Measurements from ENCODE around the gene TGM6.

TGM6 gene

GRCh38 chr20:2348336-2348735, 32.4 kb upstream of the TGM6 start:
- no peak for TF ChIP-seq CTCF (IDR thresholded peaks at IDR 0.05; ENCODE audit: low read depth, low read length)
- no peak for DNase-seq (ENCODE audit: extremely low read depth, low read depth)

GRCh38 chr20:2349801-2350200, 30.9 kb upstream of the TGM6 start:
- TF ChIP-seq CTCF (IDR thresholded peaks at IDR 0.05; ENCODE audit: low read depth, low read length), result no peak
- DNase-seq (ENCODE audit: extremely low read depth, low read depth), result no peak

- no peak for TF ChIP-seq CTCF (IDR thresholded peaks at IDR 0.05; ENCODE audit: low read depth, low read length)
- DNase-seq (ENCODE audit: extremely low read depth, low read depth), result no peak
These were observed 30.1 kb upstream of the TGM6 start for GRCh38 chr20:2350606-2351005.

- TF ChIP-seq CTCF (IDR thresholded peaks at IDR 0.05; ENCODE audit: low read depth, low read length), result no peak
- no peak for DNase-seq (ENCODE audit: extremely low read depth, low read depth)
These were observed 27.5 kb upstream of the TGM6 start for GRCh38 chr20:2353231-2353630.

GRCh38 chr20:2357114-2357513, 23.6 kb upstream of the TGM6 start:
- TF ChIP-seq CTCF (IDR thresholded peaks at IDR 0.05; ENCODE audit: low read depth, low read length), result no peak
- DNase-seq (ENCODE audit: extremely low read depth, low read depth), result no peak

- TF ChIP-seq CTCF (IDR thresholded peaks at IDR 0.05; ENCODE audit: low read depth, low read length), result no peak
- DNase-seq (ENCODE audit: extremely low read depth, low read depth), result no peak
These were observed 22.7 kb upstream of the TGM6 start for GRCh38 chr20:2358006-2358405.

GRCh38 chr20:2361035-2361593, 19.6 kb upstream of the TGM6 start:
- no peak for TF ChIP-seq CTCF (IDR thresholded peaks at IDR 0.05; ENCODE audit: low read depth, low read length)
- DNase-seq (ENCODE audit: extremely low read depth, low read depth), result no peak
